22Rv1 (cell line): Measurements from ENCODE around the gene SPINDOC.

Source experiments
- ZFX ChIP-seq: fragments of 450-650 bp; IDR thresholded peaks from 2 replicates; pipeline ENCODE4 v1.6.1; 2017; ENCODE audit warnings: antibody characterized with exemption, borderline replicate concordance
- TF ChIP-seq, protein P1 (sequence below): fragments of 450-650 bp; IDR thresholded peaks from 2 replicates; pipeline ENCODE4 v1.5.1; 2017; ENCODE audit warnings: mild to moderate bottlenecking

DNA sequence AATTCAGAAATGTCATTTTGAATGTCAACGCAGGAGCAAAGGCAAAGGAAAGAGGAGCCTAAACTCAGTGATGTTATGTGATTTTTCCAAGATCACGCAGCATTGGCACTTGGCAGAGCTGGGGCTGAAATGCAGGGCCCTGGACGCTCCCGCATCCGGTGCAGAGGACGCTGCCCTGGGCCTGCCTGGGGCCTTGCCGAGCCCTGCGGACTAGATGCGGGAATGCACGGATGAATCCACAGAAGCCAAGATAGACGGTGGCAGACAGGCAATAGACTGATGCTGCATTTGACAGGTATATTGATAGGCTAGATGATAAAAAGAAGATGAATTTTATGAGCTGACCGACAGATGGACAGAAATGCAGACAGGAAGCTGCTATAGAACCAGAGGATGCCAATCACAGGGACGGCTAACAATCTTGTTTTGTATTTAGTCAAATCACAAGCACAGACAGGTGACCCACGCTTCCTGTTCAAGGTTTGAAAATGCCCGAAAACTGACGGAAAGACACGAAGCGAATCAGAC lies 25.0 kb downstream of the SPINDOC start:
- TF ChIP-seq, protein P1, sequence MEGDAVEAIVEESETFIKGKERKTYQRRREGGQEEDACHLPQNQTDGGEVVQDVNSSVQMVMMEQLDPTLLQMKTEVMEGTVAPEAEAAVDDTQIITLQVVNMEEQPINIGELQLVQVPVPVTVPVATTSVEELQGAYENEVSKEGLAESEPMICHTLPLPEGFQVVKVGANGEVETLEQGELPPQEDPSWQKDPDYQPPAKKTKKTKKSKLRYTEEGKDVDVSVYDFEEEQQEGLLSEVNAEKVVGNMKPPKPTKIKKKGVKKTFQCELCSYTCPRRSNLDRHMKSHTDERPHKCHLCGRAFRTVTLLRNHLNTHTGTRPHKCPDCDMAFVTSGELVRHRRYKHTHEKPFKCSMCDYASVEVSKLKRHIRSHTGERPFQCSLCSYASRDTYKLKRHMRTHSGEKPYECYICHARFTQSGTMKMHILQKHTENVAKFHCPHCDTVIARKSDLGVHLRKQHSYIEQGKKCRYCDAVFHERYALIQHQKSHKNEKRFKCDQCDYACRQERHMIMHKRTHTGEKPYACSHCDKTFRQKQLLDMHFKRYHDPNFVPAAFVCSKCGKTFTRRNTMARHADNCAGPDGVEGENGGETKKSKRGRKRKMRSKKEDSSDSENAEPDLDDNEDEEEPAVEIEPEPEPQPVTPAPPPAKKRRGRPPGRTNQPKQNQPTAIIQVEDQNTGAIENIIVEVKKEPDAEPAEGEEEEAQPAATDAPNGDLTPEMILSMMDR: no peak
- TF ChIP-seq ZFX: no peak
